Endothelial cell of umbilical vein (primary cell): ENCODE results near the gene CAPZA2.
"Not testable (repeated sequence)": the region's sequence is repeated elsewhere in the genome, so short reads cannot be mapped to it uniquely, and the experiment has no call there.

Experiments used
- EZH2 ChIP-seq: IDR thresholded peaks from 2 replicates; pipeline ENCODE4 v1.6.1; 2012; ENCODE audit warnings: borderline replicate concordance, low read depth, mild to moderate bottlenecking, moderate library complexity, low read length, inconsistent platforms; ENCODE audit not compliant: severe bottlenecking
- JUN ChIP-seq: IDR thresholded peaks from 2 replicates; pipeline ENCODE4 v1.6.1; 2011; ENCODE audit warnings: borderline replicate concordance, low read depth; ENCODE audit not compliant: insufficient read length, insufficient read depth
- POLR2A ChIP-seq: IDR thresholded peaks from 2 replicates; pipeline ENCODE4 v1.6.1; 2012; ENCODE audit warnings: low read depth, mild to moderate bottlenecking, control low read depth, low read length
- TF ChIP-seq, protein P1 (sequence below), 2 donors: IDR thresholded peaks; 1 replicate in 1 of 2; 2 replicates in 1 of 2; pipeline ENCODE4 v1.5.1; 2011; ENCODE audit warnings: low read length in 2 of 2, mild to moderate bottlenecking in 2 of 2, moderate library complexity in 2 of 2, control low read depth in 1 of 2, inconsistent platforms in 1 of 2, low read depth in 1 of 2; ENCODE audit not compliant: insufficient read depth in 1 of 2; ENCODE audit errors: extremely low read depth in 1 of 2

DNA sequence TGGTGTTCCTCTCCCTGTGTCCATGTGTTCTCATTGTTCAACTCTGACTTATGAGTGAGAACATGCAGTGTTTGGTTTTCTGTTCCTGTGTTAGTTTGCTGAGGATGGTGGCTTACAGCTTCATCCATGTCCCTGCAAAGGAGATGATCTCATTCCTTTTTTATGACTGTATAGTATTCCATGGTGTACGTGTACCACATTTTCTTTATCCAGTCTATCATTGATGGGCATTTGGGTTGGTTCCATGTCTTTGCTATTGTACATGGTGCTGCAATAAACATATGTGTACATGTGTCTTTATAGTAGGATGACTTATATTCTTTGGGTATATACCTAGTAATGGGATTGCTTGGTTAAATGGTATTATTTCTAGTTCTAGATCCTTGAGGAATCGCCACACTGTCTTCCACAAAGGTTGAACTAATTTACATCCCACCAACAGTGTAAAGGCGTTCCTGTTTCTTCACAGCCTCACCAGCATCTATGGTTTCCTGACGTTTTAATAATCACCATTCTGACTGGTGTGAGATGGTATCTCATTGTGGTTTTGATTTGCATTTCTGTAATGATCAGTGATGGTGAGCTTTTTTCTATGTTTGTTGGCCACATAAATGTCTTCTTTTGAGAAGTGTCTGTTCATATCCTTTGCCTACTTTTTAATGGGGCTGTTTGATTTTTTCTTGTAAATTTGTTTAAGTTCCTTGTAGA lies 99.7 kb downstream of the CAPZA2 start:
- not testable (repeated sequence) for TF ChIP-seq JUN, POLR2A, EZH2
- TF ChIP-seq, protein P1, sequence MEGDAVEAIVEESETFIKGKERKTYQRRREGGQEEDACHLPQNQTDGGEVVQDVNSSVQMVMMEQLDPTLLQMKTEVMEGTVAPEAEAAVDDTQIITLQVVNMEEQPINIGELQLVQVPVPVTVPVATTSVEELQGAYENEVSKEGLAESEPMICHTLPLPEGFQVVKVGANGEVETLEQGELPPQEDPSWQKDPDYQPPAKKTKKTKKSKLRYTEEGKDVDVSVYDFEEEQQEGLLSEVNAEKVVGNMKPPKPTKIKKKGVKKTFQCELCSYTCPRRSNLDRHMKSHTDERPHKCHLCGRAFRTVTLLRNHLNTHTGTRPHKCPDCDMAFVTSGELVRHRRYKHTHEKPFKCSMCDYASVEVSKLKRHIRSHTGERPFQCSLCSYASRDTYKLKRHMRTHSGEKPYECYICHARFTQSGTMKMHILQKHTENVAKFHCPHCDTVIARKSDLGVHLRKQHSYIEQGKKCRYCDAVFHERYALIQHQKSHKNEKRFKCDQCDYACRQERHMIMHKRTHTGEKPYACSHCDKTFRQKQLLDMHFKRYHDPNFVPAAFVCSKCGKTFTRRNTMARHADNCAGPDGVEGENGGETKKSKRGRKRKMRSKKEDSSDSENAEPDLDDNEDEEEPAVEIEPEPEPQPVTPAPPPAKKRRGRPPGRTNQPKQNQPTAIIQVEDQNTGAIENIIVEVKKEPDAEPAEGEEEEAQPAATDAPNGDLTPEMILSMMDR (IDR thresholded peaks at IDR 0.05; ENCODE audit: extremely low read depth in 1 of 2, insufficient read depth in 1 of 2, low read depth in 1 of 2, low read length in 2 of 2), result not testable (repeated sequence)
